GM21423 (cell line): ENCODE data around the gene TRPM2.

Experiments
- ATAC-seq: cut with Tn5 transposase; IDR thresholded peaks from one replicate; pipeline ENCODE4 v1.9.1; 2021; ENCODE audit warnings: mild to moderate bottlenecking, moderate library complexity; ENCODE audit not compliant: unreplicated experiment

TRPM2 gene

GRCh38 chr21:44353191-44353970, at the start of gene TRPM2:
TRPM2 (plus strand) TSS chr21:44353621; CDS start chr21:44353701, 80 bp downstream.
- ATAC-seq = peak; percentile 43

GRCh38 chr21:44304011-44304616, 49.3 kb upstream of the TRPM2 start:
- no peak for ATAC-seq

- ATAC-seq = no peak
Measured at GRCh38 chr21:44304877-44305293, 48.5 kb upstream of the TRPM2 start.

GRCh38 chr21:44305691-44306090, 47.7 kb upstream of the TRPM2 start:
- no peak for ATAC-seq

GRCh38 chr21:44306936-44307704, 46.3 kb upstream of the TRPM2 start:
- ATAC-seq = no peak

GRCh38 chr21:44310628-44311507, 42.6 kb upstream of the TRPM2 start:
- no peak for ATAC-seq

GRCh38 chr21:44312089-44312488, 41.3 kb upstream of the TRPM2 start:
- ATAC-seq = no peak

GRCh38 chr21:44312716-44313115, 40.7 kb upstream of the TRPM2 start:
- ATAC-seq = no peak

GRCh38 chr21:44313451-44313850, 40.0 kb upstream of the TRPM2 start:
- no peak for ATAC-seq

GRCh38 chr21:44314128-44314527, 39.3 kb upstream of the TRPM2 start:
- no peak for ATAC-seq

- ATAC-seq = no peak
Measured at GRCh38 chr21:44314561-44314960, 38.9 kb upstream of the TRPM2 start.

GRCh38 chr21:44315691-44316203, 37.7 kb upstream of the TRPM2 start:
- ATAC-seq = no peak

- no peak for ATAC-seq
Measured at GRCh38 chr21:44316277-44316900, 37.0 kb upstream of the TRPM2 start.

GRCh38 chr21:44317241-44317782, 36.1 kb upstream of the TRPM2 start:
- ATAC-seq = no peak

GRCh38 chr21:44317871-44318270, 35.5 kb upstream of the TRPM2 start:
- ATAC-seq = no peak

- no peak for ATAC-seq
Measured at GRCh38 chr21:44318489-44319285, 34.7 kb upstream of the TRPM2 start.

GRCh38 chr21:44319407-44320065, 33.9 kb upstream of the TRPM2 start:
- no peak for ATAC-seq

GRCh38 chr21:44320847-44321246, 32.6 kb upstream of the TRPM2 start:
- ATAC-seq = no peak
